OCI-LY7 (cell line): Measurements from ENCODE around the gene AKT2. TPM values are rescaled to one million over a fixed set of nuclear protein-coding genes. Genes with fewer than 3 reads are reported as not detected.

Experiments used
- BruUV-seq: library from RNA; stranded (reverse); fragments of 400-500 nt; replicated peaks from 2 replicates; lab custom pipeline; 2021; lab: Mats Ljungman, UMichigan
- CTCF ChIA-PET: fragments of 300-600 bp; sonication (Branson Sonifier 250); formaldehyde crosslinking; loops from one replicate; lab custom pipeline; 2022; ENCODE audit warnings: antibody characterized with exemption; ENCODE audit not compliant: unreplicated experiment; lab: Charles Lee
- POLR2A ChIA-PET: fragments of 300-600 bp; sonication (Branson Sonifier 250); formaldehyde crosslinking; loops from one replicate; lab custom pipeline; 2022; ENCODE audit warnings: antibody characterized with exemption; lab: Charles Lee
- DNase-seq: peaks from one replicate; pipeline ENCODE4 v3.0.0-alpha.2; 2015; ENCODE audit warnings: low spot score
- H2AFZ ChIP-seq: fragments of 200-600 bp; sonication (generic), shearing (Covaris generic); 2 replicates; pipeline ENCODE4 v1.6.1; 2014; ENCODE audit warnings: mild to moderate bottlenecking, antibody characterized with exemption, low read length, moderate library complexity
- H3K27ac ChIP-seq: fragments of 200-600 bp; sonication (generic); 2 replicates; pipeline ENCODE4 v1.5.1; 2014; ENCODE audit warnings: mixed run types, low read depth, mild to moderate bottlenecking, moderate library complexity, low read length, inconsistent platforms; ENCODE audit not compliant: poor library complexity, severe bottlenecking
- H3K36me3 ChIP-seq: fragments of 200-600 bp; sonication (generic); 2 replicates; pipeline ENCODE4 v1.6.1; 2014; ENCODE audit warnings: mild to moderate bottlenecking, antibody characterized with exemption, low read length, moderate library complexity, mixed read lengths; ENCODE audit not compliant: insufficient read depth
- H3K4me1 ChIP-seq: fragments of 200-600 bp; sonication (generic); 2 replicates; pipeline ENCODE4 v1.5.1; 2014; ENCODE audit warnings: mild to moderate bottlenecking, low read length; ENCODE audit not compliant: insufficient read depth, poor library complexity, severe bottlenecking
- H3K4me2 ChIP-seq: fragments of 200-600 bp; sonication (generic); 2 replicates; pipeline ENCODE4 v1.6.1; 2014; ENCODE audit warnings: mild to moderate bottlenecking, low read length
- H3K4me3 ChIP-seq: fragments of 200-600 bp; sonication (generic); 2 replicates; pipeline ENCODE4 v1.5.1; 2014; ENCODE audit warnings: mild to moderate bottlenecking, low read depth, low read length; ENCODE audit not compliant: poor library complexity, severe bottlenecking
- H3K79me2 ChIP-seq: fragments of 200-600 bp; sonication (generic); 2 replicates; pipeline ENCODE4 v1.6.1; 2016; ENCODE audit warnings: low read depth, mild to moderate bottlenecking, low read length, moderate library complexity, mixed read lengths; ENCODE audit not compliant: insufficient read depth
- H3K9me2 ChIP-seq: fragments of 200-600 bp; sonication (generic); 2 replicates; pipeline ENCODE4 v1.6.1; 2016; ENCODE audit warnings: mild to moderate bottlenecking, low read length, mixed read lengths; ENCODE audit not compliant: insufficient read depth
- H3K9me3 ChIP-seq: fragments of 200-600 bp; sonication (generic); 2 replicates; pipeline ENCODE4 v1.6.1; 2014; ENCODE audit warnings: mild to moderate bottlenecking, mixed run types, low read length, mixed read lengths
- H4K20me1 ChIP-seq: fragments of 200-600 bp; sonication (generic); 2 replicates; pipeline ENCODE4 v1.6.1; 2014; ENCODE audit warnings: mild to moderate bottlenecking, antibody characterized with exemption, low read length, moderate library complexity, mixed read lengths; ENCODE audit not compliant: insufficient read depth
- CTCF ChIP-seq: fragments of 200-600 bp; sonication (generic); conservative IDR thresholded peaks from 2 replicates; pipeline ENCODE4 v1.5.1; 2014; ENCODE audit warnings: mild to moderate bottlenecking, antibody characterized with exemption, low read length, moderate library complexity, mixed read lengths
- EZH2phosphoT487 ChIP-seq: fragments of 200-600 bp; sonication (generic); IDR thresholded peaks from 2 replicates; pipeline ENCODE4 v1.6.1; 2018; ENCODE audit warnings: low read depth, borderline replicate concordance, mild to moderate bottlenecking, mixed run types, antibody characterized with exemption, low read length, moderate library complexity, mixed read lengths
- intact Hi-C: fragments of 100-400 bp; cut with micrococcal nuclease; formaldehyde crosslinking; loops from one replicate; pipeline ENCODE4 v1.10.0; 2022; ENCODE audit not compliant: unreplicated experiment
- total RNA-seq, 2 experiments: library from RNA; depleted of rRNA in 1 of 2; stranded (reverse); fragments of >200 nt in 1 of 2; shearing (Covaris generic) in 1 of 2; gene quantifications; 2 replicates each; pipeline ENCODE4 v1.2.3, GENCODE V29; 2014 to 2022

Gene AKT2
- total RNA-seq, 2 experiments from 2014 or later, result 116 to 197 TPM

- H2AFZ ChIP-seq, result no peak overlapping the region
- no peaks in the 10 kb centered on the region for H3K4me1 ChIP-seq
- no peak overlapping the region for H3K4me3 ChIP-seq
- DNase-seq, result no peak
- TF ChIP-seq EZH2phosphoT487, result no peak
- no peak for TF ChIP-seq CTCF
- intact Hi-C loops, result no loop called here
- H3K9me2 ChIP-seq, result no peaks in the 10 kb centered on the region
- H3K27ac ChIP-seq, result no peak overlapping the region
- CTCF ChIA-PET, result no interaction called here
- H3K9me3 ChIP-seq, result no peaks in the 10 kb centered on the region
- BruUV-seq, result no TSS peak
- H3K79me2 ChIP-seq, result no peaks in the 10 kb centered on the region
- H4K20me1 ChIP-seq, result no peaks in the 10 kb centered on the region
- H3K36me3 ChIP-seq, result no peaks in the 10 kb centered on the region; the same call in 1 of the 2 replicates
- POLR2A ChIA-PET, result no interaction called here
- H3K4me2 ChIP-seq, result no peak overlapping the region
Measured at GRCh38 chr19:40213882-40214570, 71.1 kb downstream of the AKT2 start.

DNA sequence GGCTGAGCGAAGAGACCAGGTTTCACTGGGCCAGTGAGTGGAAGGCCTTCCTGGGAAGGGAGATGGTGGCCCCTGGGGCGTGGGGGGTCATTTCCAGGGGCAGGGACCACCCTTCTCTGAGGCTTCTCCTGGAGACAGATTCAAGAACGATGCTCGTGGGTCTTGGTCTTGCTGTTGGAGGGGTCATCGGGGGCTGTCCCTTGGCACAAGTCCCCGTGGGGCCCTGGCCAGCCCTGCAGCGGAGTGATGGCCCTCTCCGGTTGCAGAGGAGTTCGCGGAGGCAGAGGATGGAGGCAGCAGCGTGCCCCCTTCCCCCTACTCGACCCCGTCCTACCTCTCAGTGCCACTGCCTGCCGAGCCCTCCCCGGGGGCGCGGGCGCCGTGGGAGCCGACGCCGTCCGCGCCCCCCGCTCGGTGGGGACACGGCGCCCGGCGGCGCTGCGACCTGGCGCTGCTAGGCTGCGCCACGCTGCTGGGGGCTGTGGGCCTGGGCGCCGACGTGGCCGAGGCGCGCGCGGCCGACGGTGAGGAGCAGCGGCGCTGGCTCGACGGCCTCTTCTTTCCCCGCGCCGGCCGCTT, 71.8 kb downstream of the AKT2 start:
- H3K79me2 ChIP-seq, result no peaks in the 10 kb centered on the region
- no peak overlapping the region for H2AFZ ChIP-seq
- H3K4me1 ChIP-seq, result no peaks in the 10 kb centered on the region
- DNase-seq, result no peak
- no peak overlapping the region for H3K27ac ChIP-seq
- ChIA-PET CTCF (no interaction called here), POLR2A (no interaction called here)
- no peak overlapping the region for H3K4me2 ChIP-seq
- no TSS peak for BruUV-seq
- H3K36me3 ChIP-seq, result no peaks in the 10 kb centered on the region; the same call in 1 of the 2 replicates
- no peaks in the 10 kb centered on the region for H3K9me2 ChIP-seq
- H4K20me1 ChIP-seq, result no peaks in the 10 kb centered on the region
- intact Hi-C loops, result no loop called here
- no peak overlapping the region for H3K4me3 ChIP-seq
- no peaks in the 10 kb centered on the region for H3K9me3 ChIP-seq
- TF ChIP-seq EZH2phosphoT487, result no peak
- TF ChIP-seq CTCF, result no peak

GRCh38 chr19:40210889-40211288, 74.3 kb downstream of the AKT2 start:
- intact Hi-C loops, result no loop called here
- Histone ChIP-seq H3K36me3 (no peaks in the 10 kb centered on the region; the same call in 1 of the 2 replicates), H3K4me3 (no peak overlapping the region), H3K4me2 (no peak overlapping the region), H3K4me1 (no peaks in the 10 kb centered on the region), H3K79me2 (no peaks in the 10 kb centered on the region), H3K27ac (no peak overlapping the region), H3K9me2 (no peaks in the 10 kb centered on the region), H3K9me3 (no peaks in the 10 kb centered on the region), H2AFZ (no peak overlapping the region), H4K20me1 (no peaks in the 10 kb centered on the region)
- no peak for DNase-seq
- no TSS peak for BruUV-seq
- no peak for TF ChIP-seq CTCF
- TF ChIP-seq EZH2phosphoT487, result no peak
- POLR2A ChIA-PET, result interaction anchor here (0.7 kb wide), 1 partner anchor 20 kb away, joined by 3 read pairs; no protein-coding TSS in a partner anchor
- CTCF ChIA-PET, result no interaction called here
